ENCODE measurements around the gene TRUB1. TPM values are rescaled to one million over a fixed set of nuclear protein-coding genes. Genes with fewer than 3 reads are reported as not detected.

The TRUB1 gene
- total and polyA plus RNA-seq, 2 donors (not counting 3 experiments of a cell fraction or from before 2014, with no cell fraction given) = 4.6 to 16.7 TPM

DNA sequence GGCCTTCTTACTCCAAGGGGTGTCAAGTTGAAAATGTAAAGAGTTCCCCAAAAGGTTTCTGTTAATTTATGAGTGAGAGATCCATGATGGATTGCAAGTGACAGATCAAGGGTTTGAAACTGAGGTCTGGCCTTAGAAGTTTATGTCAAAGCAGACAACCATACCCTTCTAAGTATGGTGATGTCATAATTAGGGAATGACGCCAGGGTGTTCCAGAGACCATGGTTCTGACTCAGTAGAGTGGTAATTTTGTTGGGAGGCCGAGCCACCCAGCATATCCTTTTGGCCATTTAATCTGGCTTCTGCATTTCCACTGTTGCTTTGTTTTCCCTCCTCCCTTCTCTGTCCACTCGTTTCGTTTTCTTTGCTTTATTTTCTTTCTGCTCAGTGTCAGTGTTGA, 2.7 kb downstream of the TRUB1 start:
- no peaks in the 10 kb centered on the region for H3K27me3 ChIP-seq (ENCODE audit: control insufficient read depth in 2 of 2, insufficient read depth in 2 of 2, low read length in 2 of 2)
- DNase-seq (ENCODE audit: low read depth, low spot score) (no peak), FAIRE-seq (no peak)
- peaks cover 12% of the 10 kb centered on the region for H3K4me1 ChIP-seq (ENCODE audit: control insufficient read depth, extremely low read depth, insufficient read depth, low read length)
- TF ChIP-seq CTCF (IDR thresholded peaks at IDR 0.05; ENCODE audit: extremely low read depth in 1 of 2, insufficient read depth in 1 of 2, low read depth in 1 of 2, low read length in 2 of 2) = no peak
- TF ChIP-seq JUN (IDR thresholded peaks at IDR 0.05; ENCODE audit: borderline replicate concordance, insufficient read depth, insufficient read length, low read depth) = no peak
- no peak for TF ChIP-seq FOS (IDR thresholded peaks at IDR 0.05; ENCODE audit: borderline replicate concordance, insufficient read depth, low read length)
- TF ChIP-seq, protein P1, sequence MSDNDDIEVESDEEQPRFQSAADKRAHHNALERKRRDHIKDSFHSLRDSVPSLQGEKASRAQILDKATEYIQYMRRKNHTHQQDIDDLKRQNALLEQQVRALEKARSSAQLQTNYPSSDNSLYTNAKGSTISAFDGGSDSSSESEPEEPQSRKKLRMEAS (IDR thresholded peaks at IDR 0.05; ENCODE audit: insufficient read depth, insufficient read length) = no peak
- no peak for TF ChIP-seq POLR2AphosphoS5 (IDR thresholded peaks at IDR 0.05; ENCODE audit: insufficient read depth, low read depth, low read length)
- peaks cover 7% of the 10 kb centered on the region in 2 experiments for H3K36me3 ChIP-seq (ENCODE audit: control insufficient read depth in 2 of 2, extremely low read depth in 1 of 2, insufficient read depth in 2 of 2, low read length in 2 of 2)
- peaks cover 2% of the 10 kb centered on the region for H3K9me1 ChIP-seq (replicated peaks; ENCODE audit: control insufficient read depth, extremely low read depth, insufficient read depth, low read length)
- ChIA-PET CTCF (no interaction called here), POLR2A (no interaction called here)
- no TSS peak for BruUV-seq (replicated peaks)
- H3K79me2 ChIP-seq (ENCODE audit: control insufficient read depth, insufficient read depth, low read length) = peaks cover 26% of the 10 kb centered on the region
- no peak overlapping the region for H2AFZ ChIP-seq (ENCODE audit: low read depth, low read length)
- no peak overlapping the region for H3K27ac ChIP-seq (ENCODE audit: insufficient read depth, low read depth, low read length)
- intact Hi-C loops (cut with micrococcal nuclease) (no loop called here), dilution Hi-C loops (cut with MboI; ENCODE audit: extremely low pct_ligation_motif_present, low sequenced_read_pairs) (no loop called here)
- no peaks in the 10 kb centered on the region for H3K9me3 ChIP-seq (replicated peaks; ENCODE audit: control insufficient read depth, insufficient read depth, low read length)
- H3K4me2 ChIP-seq (ENCODE audit: insufficient read depth, low read length) = no peak overlapping the region
- no peak overlapping the region for H3K4me3 ChIP-seq (replicated peaks in 1 of 3; ENCODE audit: insufficient read depth in 1 of 3, low read depth in 1 of 3, low read length in 3 of 3)
- no peaks in the 10 kb centered on the region for H4K20me1 ChIP-seq (replicated peaks; ENCODE audit: control insufficient read depth, extremely low read depth, insufficient read depth, low read length)
- no peak overlapping the region for H3K9ac ChIP-seq (replicated peaks; ENCODE audit: extremely low read depth, insufficient read depth, low read length)

DNA sequence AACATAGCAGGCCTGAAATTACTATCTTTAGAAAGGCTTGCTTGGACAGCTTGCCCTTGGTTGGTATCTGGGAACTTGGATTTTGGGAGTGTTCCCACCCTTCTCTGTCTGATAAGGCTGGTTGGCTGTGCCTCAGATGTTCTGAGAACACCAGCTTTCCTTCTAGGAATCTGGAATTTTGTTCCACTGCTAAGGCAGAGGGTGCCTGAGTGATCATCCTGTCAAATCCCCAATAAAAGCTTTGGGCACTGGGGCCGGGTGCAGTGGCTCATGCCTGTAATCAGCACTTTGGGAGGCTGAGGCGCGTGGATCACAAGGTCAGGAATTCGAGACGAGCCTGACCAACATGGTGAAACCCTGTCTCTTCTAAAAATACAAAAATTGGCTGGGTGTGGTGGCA, 5.0 kb downstream of the TRUB1 start:
- BruUV-seq (replicated peaks) = no TSS peak
- CTCF ChIA-PET = no interaction called here
- TF ChIP-seq POLR2A (IDR thresholded peaks at IDR 0.05; ENCODE audit: low read depth, low read length) (no peak), JUN (IDR thresholded peaks at IDR 0.05; ENCODE audit: borderline replicate concordance, insufficient read depth, insufficient read length, low read depth) (no peak), EZH2 (IDR thresholded peaks at IDR 0.05; ENCODE audit: borderline replicate concordance, low read depth, low read length, severe bottlenecking) (no peak), GATA2 (IDR thresholded peaks at IDR 0.05; ENCODE audit: insufficient read depth, insufficient read length, low read depth, low read length) (no peak), CTCF (IDR thresholded peaks at IDR 0.05; ENCODE audit: extremely low read depth in 1 of 2, insufficient read depth in 1 of 2, low read depth in 1 of 2, low read length in 2 of 2) (no peak), POLR2AphosphoS5 (IDR thresholded peaks at IDR 0.05; ENCODE audit: insufficient read depth, low read depth, low read length) (no peak), FOS (IDR thresholded peaks at IDR 0.05; ENCODE audit: borderline replicate concordance, insufficient read depth, low read length) (no peak), MYC (IDR thresholded peaks at IDR 0.05; ENCODE audit: low read depth, low read length) (no peak)
- Histone ChIP-seq H3K27ac (ENCODE audit: insufficient read depth, low read depth, low read length) (no peak overlapping the region), H3K27me3 (ENCODE audit: control insufficient read depth in 2 of 2, insufficient read depth in 2 of 2, low read length in 2 of 2) (no peaks in the 10 kb centered on the region), H3K36me3 (ENCODE audit: control insufficient read depth in 2 of 2, extremely low read depth in 1 of 2, insufficient read depth in 2 of 2, low read length in 2 of 2) (peaks cover 7 to 9% of the 10 kb centered on the region in 2 experiments), H3K9me3 (replicated peaks; ENCODE audit: control insufficient read depth, insufficient read depth, low read length) (no peaks in the 10 kb centered on the region), H3K9ac (replicated peaks; ENCODE audit: extremely low read depth, insufficient read depth, low read length) (no peak overlapping the region), H4K20me1 (replicated peaks; ENCODE audit: control insufficient read depth, extremely low read depth, insufficient read depth, low read length) (no peaks in the 10 kb centered on the region), H3K4me2 (ENCODE audit: insufficient read depth, low read length) (no peak overlapping the region), H2AFZ (ENCODE audit: low read depth, low read length) (no peak overlapping the region), H3K4me3 (replicated peaks in 1 of 3; ENCODE audit: insufficient read depth in 1 of 3, low read depth in 1 of 3, low read length in 3 of 3) (no peak overlapping the region), H3K4me1 (ENCODE audit: control insufficient read depth, extremely low read depth, insufficient read depth, low read length) (peaks cover 12% of the 10 kb centered on the region), H3K9me1 (replicated peaks; ENCODE audit: control insufficient read depth, extremely low read depth, insufficient read depth, low read length) (peaks cover 2% of the 10 kb centered on the region), H3K79me2 (ENCODE audit: control insufficient read depth, insufficient read depth, low read length) (peaks cover 31% of the 10 kb centered on the region)
- no peak for DNase-seq (ENCODE audit: low read depth, low spot score)
- FAIRE-seq = no peak
- dilution Hi-C loops (cut with MboI; ENCODE audit: extremely low pct_ligation_motif_present, low sequenced_read_pairs) (no loop called here), intact Hi-C loops (cut with micrococcal nuclease) (no loop called here)
- POLR2A ChIA-PET = no interaction called here
